H1 (cell line): Measurements from ENCODE around the gene KDM6A. TPM values are rescaled to one million over a fixed set of nuclear protein-coding genes. Genes with fewer than 3 reads are reported as not detected.

ENCODE experiments used
- BACH1 ChIP-seq: IDR thresholded peaks from 2 replicates; pipeline ENCODE4 v1.6.1; 2012; ENCODE audit warnings: low read length, improper control_type of control experiment
- CHD7 ChIP-seq: fragments of 300-600 bp; sonication (generic); IDR thresholded peaks from 2 replicates; pipeline ENCODE4 v1.7.1; 2012; ENCODE audit warnings: low read length, moderate library complexity, mild to moderate bottlenecking, inconsistent platforms; ENCODE audit not compliant: insufficient replicate concordance
- KDM4A ChIP-seq: IDR thresholded peaks from one replicate; pipeline ENCODE4 v1.7.1; 2012; ENCODE audit warnings: low read depth, mild to moderate bottlenecking, moderate library complexity, low read length, inconsistent platforms; ENCODE audit not compliant: severe bottlenecking
- NANOG ChIP-seq: IDR thresholded peaks from 2 replicates; pipeline ENCODE4 v1.6.1; 2011; ENCODE audit warnings: low read length, low read depth, mild to moderate bottlenecking, inconsistent platforms; ENCODE audit not compliant: insufficient read depth, poor library complexity, severe bottlenecking
- SIRT6 ChIP-seq: IDR thresholded peaks from one replicate; pipeline ENCODE4 v1.7.1; 2012; ENCODE audit warnings: low read length, inconsistent platforms
- YY1 ChIP-seq: IDR thresholded peaks from 2 replicates; pipeline ENCODE4 v1.6.1; 2011; ENCODE audit warnings: low read depth, mild to moderate bottlenecking, low read length
- polyA plus RNA-seq, 7 experiments: library from polyadenylated mRNA; depleted of rRNA in 3 of 7; stranded (reverse) in 5 of 7; unstranded in 2 of 7; fragments of >200 nt in 5 of 7; fragments of 200-250 nt in 2 of 7; gene quantifications; 1 replicate in 5 of 7; 2 replicates in 1 of 7; 4 replicates in 1 of 7; pipeline versions ENCODE4 v1.2.1 to v1.2.3, GENCODE V29; 2011 to 2013; ENCODE audit warnings: missing spikeins in 2 of 7, mixed read lengths in 2 of 7
- total RNA-seq: library from RNA; stranded (reverse); fragmentation: NEBNext Ultra II Directional; extraction: Animal tissue kit (Norgen Biotek cat#: 25700); gene quantifications from 2 replicates; pipeline ENCODE4 v1.2.1, GENCODE V29; 2021

KDM6A gene
- total and polyA plus RNA-seq, 2 of the 8 experiments (the other 6 are each of a cell fraction or from before 2014, with no cell fraction given), result 43.5 to 58.4 TPM

- TF ChIP-seq CHD7 (no peak), NANOG (no peak), YY1 (no peak), BACH1 (no peak), KDM4A (no peak), SIRT6 (no peak)
These were observed 43.2 kb upstream of the KDM6A start (continued) for GRCh38 chrX:44829832-44830231.
